ENCODE data around the gene RPLP1. TPM values are rescaled to one million over a fixed set of nuclear protein-coding genes. Genes with fewer than 3 reads are reported as not detected.

RPLP1 gene
- total and polyA plus RNA-seq, 12 donors: 232 to 1,990 (median 971) TPM

DNA sequence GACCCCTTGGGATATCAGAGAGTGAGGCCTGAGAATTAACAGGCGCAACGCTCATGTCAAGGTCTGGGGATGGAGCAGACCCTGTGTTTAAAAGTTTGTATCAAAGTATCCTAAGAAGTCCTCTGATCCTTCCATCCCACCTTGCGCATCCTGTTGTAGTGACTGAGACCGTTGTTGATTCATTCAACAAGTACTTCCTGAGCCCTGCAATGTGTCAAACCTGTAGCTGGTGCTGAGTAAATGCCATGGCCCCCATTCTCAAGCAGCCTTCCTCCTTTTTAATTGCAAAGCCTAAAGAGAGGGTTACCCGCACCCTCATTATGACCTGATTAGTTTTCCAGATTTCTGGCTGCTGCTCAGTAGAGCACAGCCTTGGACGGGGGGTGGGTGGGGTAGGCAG is 46.4 kb downstream of the RPLP1 start:
- 87 to 95% (median 93%) methylated on average over 6 of the region's 6 CpGs for WGBS, 4 donors
- DNase-seq: peak in 1 of 7 donors; percentile 11
- H3K9me3 ChIP-seq (replicated peaks in 1 of 3): no peaks in the 10 kb centered on the region

GRCh38 chr15:69499521-69500211 is 47.0 kb downstream of the RPLP1 start:
- Histone ChIP-seq H3K36me3 (replicated peaks in 1 of 2) (no peaks in the 10 kb centered on the region), H3K4me1 (replicated peaks in 1 of 2) (no peaks in the 10 kb centered on the region), H3K27me3 (no peaks in the 10 kb centered on the region), H3K9me3 (replicated peaks in 1 of 3) (no peaks in the 10 kb centered on the region), H3K27ac (no peak overlapping the region), H3K4me3 (no peak overlapping the region)
- intact Hi-C loops (cut with DNase I): no loop called here
- peak in 1 of 7 donors; percentile 35 for DNase-seq
- 84 to 90% (median 88%) methylated on average over 14 of the region's 14 CpGs for WGBS, 4 donors
- TF ChIP-seq CTCF (IDR thresholded peaks at IDR 0.05) (no peak), POLR2A (IDR thresholded peaks at IDR 0.05) (no peak)

More for the DNA sequence above, 46.4 kb downstream of the RPLP1 start:
- TF ChIP-seq CTCF (IDR thresholded peaks at IDR 0.05): no peak
- TF ChIP-seq POLR2A (IDR thresholded peaks at IDR 0.05): no peak
- no peaks in the 10 kb centered on the region for H3K4me1 ChIP-seq (replicated peaks in 1 of 2)
- no peaks in the 10 kb centered on the region for H3K27me3 ChIP-seq
- intact Hi-C loops (cut with DNase I): no loop called here
- H3K4me3 ChIP-seq: no peak overlapping the region
- no peak overlapping the region for H3K27ac ChIP-seq
- no peaks in the 10 kb centered on the region for H3K36me3 ChIP-seq (replicated peaks in 1 of 2)

GRCh38 chr15:69500339-69500738 is 47.7 kb downstream of the RPLP1 start:
- no peak overlapping the region for H3K27ac ChIP-seq
- DNase-seq: peak in 1 of 7 donors; percentile 13
- TF ChIP-seq CTCF (IDR thresholded peaks at IDR 0.05) (no peak), POLR2A (IDR thresholded peaks at IDR 0.05) (no peak)
- WGBS, 4 donors: 79 to 91% (median 91%) methylated on average over 1 of the region's 1 CpG
- H3K36me3 ChIP-seq (replicated peaks in 1 of 2): no peaks in the 10 kb centered on the region
- no peaks in the 10 kb centered on the region for H3K27me3 ChIP-seq
- no peaks in the 10 kb centered on the region for H3K4me1 ChIP-seq (replicated peaks in 1 of 2)
- no peaks in the 10 kb centered on the region for H3K9me3 ChIP-seq (replicated peaks in 1 of 3)
- no peak overlapping the region for H3K4me3 ChIP-seq
- intact Hi-C loops (cut with DNase I): no loop called here

- WGBS, 4 donors: 89 to 94% (median 91%) methylated on average over 8 of the region's 8 CpGs
- Histone ChIP-seq H3K9me3 (replicated peaks in 1 of 3) (no peaks in the 10 kb centered on the region), H3K4me1 (replicated peaks in 1 of 2) (no peaks in the 10 kb centered on the region), H3K27ac (no peak overlapping the region), H3K36me3 (replicated peaks in 1 of 2) (no peaks in the 10 kb centered on the region), H3K27me3 (no peaks in the 10 kb centered on the region), H3K4me3 (no peak overlapping the region)
- intact Hi-C loops (cut with DNase I): no loop called here
- DNase-seq: peak in 1 of 7 donors; percentile 7
- TF ChIP-seq CTCF (IDR thresholded peaks at IDR 0.05) (no peak), POLR2A (IDR thresholded peaks at IDR 0.05) (no peak)
Observed at GRCh38 chr15:69501456-69501855, 48.8 kb downstream of the RPLP1 start.
